HAP-1 (cell line): ENCODE data around the gene CD3E.

Experiments
- DNase-seq, 2 experiments: peaks; one replicate each; pipeline ENCODE4 v3.0.0-alpha.2; 2016 to 2020; ENCODE audit warnings: low spot score in 2 of 2
- H3K27me3 ChIP-seq: fragments of 250-450 bp; sonication (Bioruptor Pico); 2 replicates; pipeline ENCODE4 v1.5.1; 2020; ENCODE audit warnings: low read depth, mild to moderate bottlenecking, moderate library complexity
- H3K36me3 ChIP-seq: fragments of 250-450 bp; sonication (Bioruptor Pico); replicated peaks from 2 replicates; pipeline ENCODE4 v1.5.1; 2020; ENCODE audit warnings: mild to moderate bottlenecking
- H3K4me1 ChIP-seq: fragments of 250-450 bp; sonication (Bioruptor Pico); 2 replicates; pipeline ENCODE4 v1.5.1; 2020; ENCODE audit warnings: mild to moderate bottlenecking
- H3K4me3 ChIP-seq: fragments of 250-450 bp; sonication (Bioruptor Pico); 2 replicates; pipeline ENCODE4 v1.5.1; 2020; ENCODE audit warnings: mild to moderate bottlenecking, moderate library complexity
- H3K9me3 ChIP-seq: fragments of 250-450 bp; sonication (Bioruptor Pico); 2 replicates; pipeline ENCODE4 v1.5.1; 2020; ENCODE audit warnings: mild to moderate bottlenecking, moderate library complexity
- in situ Hi-C: fragments of 300-500 bp; cut with MboI; formaldehyde crosslinking; loops from 3 replicates; pipeline ENCODE4 v1.14.3; 2020; ENCODE audit warnings: low sequenced_read_pairs, inconsistent platforms, mixed read lengths

CD3E gene

DNA sequence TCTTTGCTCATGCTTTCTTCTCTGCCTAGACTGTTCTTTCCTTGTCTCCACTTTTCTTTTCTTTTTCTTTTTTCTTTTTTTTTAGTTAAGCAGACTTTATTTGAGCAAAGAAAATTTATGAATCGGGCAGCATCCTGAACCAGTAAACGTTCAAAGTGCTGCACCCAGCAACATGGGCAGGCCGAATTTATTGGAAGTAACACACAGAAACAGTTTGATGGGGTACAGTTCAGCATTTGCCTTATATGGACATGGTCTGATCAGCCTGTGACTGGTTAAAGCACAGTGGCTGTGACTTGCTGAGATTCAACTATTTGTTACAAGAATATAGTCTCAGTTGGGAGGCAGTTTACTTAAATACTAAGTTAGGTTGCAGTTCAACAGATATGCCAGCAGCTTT lies 16.0 kb downstream of the CD3E start:
- DNase-seq, result no peak
- Histone ChIP-seq H3K9me3 (no peaks in the 10 kb centered on the region; the same call in 1 of the 2 replicates), H3K4me1 (peaks cover 5% of the 10 kb centered on the region), H3K4me3 (no peak overlapping the region), H3K36me3 (no peaks in the 10 kb centered on the region), H3K27me3 (no peaks in the 10 kb centered on the region; the same call in 1 of the 2 replicates)
- in situ Hi-C loops, result no loop called here

GRCh38 chr11:118321386-118322082 lies 17.0 kb downstream of the CD3E start:
- no peaks in the 10 kb centered on the region; the same call in 1 of the 2 replicates for H3K27me3 ChIP-seq
- no peak overlapping the region for H3K4me3 ChIP-seq
- no peaks in the 10 kb centered on the region for H3K36me3 ChIP-seq
- in situ Hi-C loops, result no loop called here
- H3K4me1 ChIP-seq, result peaks cover 1% of the 10 kb centered on the region; the same call in 1 of the 2 replicates
- H3K9me3 ChIP-seq, result no peaks in the 10 kb centered on the region; the same call in 1 of the 2 replicates
- DNase-seq, result no peak

- Histone ChIP-seq H3K4me1 (no peaks in the 10 kb centered on the region), H3K36me3 (no peaks in the 10 kb centered on the region), H3K27me3 (no peaks in the 10 kb centered on the region; the same call in 1 of the 2 replicates), H3K4me3 (no peak overlapping the region), H3K9me3 (no peaks in the 10 kb centered on the region; the same call in 1 of the 2 replicates)
- no peak for DNase-seq
- in situ Hi-C loops, result no loop called here
Observed at GRCh38 chr11:118322721-118323120, 18.2 kb downstream of the CD3E start.

DNA sequence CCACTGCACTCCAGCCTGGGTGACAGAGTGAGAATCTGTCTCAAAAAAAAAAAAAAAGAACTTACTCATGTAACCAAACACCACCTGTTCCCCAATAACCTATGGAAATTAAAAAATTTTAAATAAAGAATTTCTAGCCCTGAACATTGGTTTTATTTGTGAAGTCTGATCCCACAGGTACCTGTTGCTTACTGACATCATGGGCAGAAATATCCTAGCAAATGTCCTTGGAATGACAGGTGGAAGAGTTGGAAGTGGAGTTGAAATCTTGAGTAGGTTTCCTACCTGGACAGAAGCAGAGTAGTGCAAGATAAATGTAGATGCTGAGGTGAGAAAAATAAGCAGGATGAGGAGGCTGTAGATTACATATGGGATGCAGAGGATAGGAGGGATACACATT lies 20.8 kb downstream of the CD3E start:
- H3K27me3 ChIP-seq, result no peaks in the 10 kb centered on the region; the same call in 1 of the 2 replicates
- in situ Hi-C loops, result no loop called here
- no peaks in the 10 kb centered on the region for H3K4me1 ChIP-seq
- DNase-seq, result no peak
- no peaks in the 10 kb centered on the region; the same call in 1 of the 2 replicates for H3K9me3 ChIP-seq
- no peak overlapping the region for H3K4me3 ChIP-seq
- H3K36me3 ChIP-seq, result no peaks in the 10 kb centered on the region

- in situ Hi-C loops, result no loop called here
- Histone ChIP-seq H3K27me3 (no peaks in the 10 kb centered on the region; the same call in 1 of the 2 replicates), H3K36me3 (no peaks in the 10 kb centered on the region), H3K4me3 (no peak overlapping the region), H3K9me3 (no peaks in the 10 kb centered on the region), H3K4me1 (no peaks in the 10 kb centered on the region)
- no peak for DNase-seq
Observed at GRCh38 chr11:118328745-118329144, 24.2 kb downstream of the CD3E start.

- H3K36me3 ChIP-seq, result no peaks in the 10 kb centered on the region
- in situ Hi-C loops, result no loop called here
- H3K27me3 ChIP-seq, result no peaks in the 10 kb centered on the region
- DNase-seq, result no peak
- H3K4me3 ChIP-seq, result no peak overlapping the region
- no peaks in the 10 kb centered on the region for H3K9me3 ChIP-seq
- no peaks in the 10 kb centered on the region for H3K4me1 ChIP-seq
Observed at GRCh38 chr11:118334745-118335144, 30.2 kb downstream of the CD3E start.

DNA sequence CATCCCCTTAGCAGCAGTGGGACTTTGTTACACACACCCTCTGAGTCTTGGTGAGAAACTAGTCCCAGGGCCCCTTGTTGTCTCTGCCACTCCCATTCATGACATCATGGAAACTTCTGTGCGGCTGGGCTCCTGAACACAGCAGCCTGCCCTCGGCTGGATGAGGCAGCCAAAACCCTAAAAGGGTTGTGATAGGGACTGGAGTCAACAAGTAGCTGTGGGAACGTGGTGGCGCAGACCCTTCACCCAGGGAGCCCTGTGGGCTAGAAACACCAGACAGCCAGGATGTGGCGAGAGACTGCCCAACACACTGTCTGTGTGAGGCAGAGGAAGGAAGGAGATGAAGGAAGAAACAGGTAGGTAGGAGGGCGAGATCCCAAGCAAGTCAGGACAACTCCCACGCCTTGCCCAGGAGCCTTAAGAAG lies 34.1 kb downstream of the CD3E start:
- Histone ChIP-seq H3K9me3 (no peaks in the 10 kb centered on the region), H3K36me3 (no peaks in the 10 kb centered on the region), H3K4me1 (no peaks in the 10 kb centered on the region), H3K27me3 (no peaks in the 10 kb centered on the region), H3K4me3 (no peak overlapping the region)
- in situ Hi-C loops, result no loop called here
- DNase-seq, result no peak

GRCh38 chr11:118339281-118339961 lies 34.9 kb downstream of the CD3E start:
- H3K27me3 ChIP-seq, result no peaks in the 10 kb centered on the region
- no peak for DNase-seq
- H3K36me3 ChIP-seq, result no peaks in the 10 kb centered on the region
- H3K4me1 ChIP-seq, result no peaks in the 10 kb centered on the region
- no peaks in the 10 kb centered on the region for H3K9me3 ChIP-seq
- H3K4me3 ChIP-seq, result no peak overlapping the region
- in situ Hi-C loops, result no loop called here

- Histone ChIP-seq H3K27me3 (no peaks in the 10 kb centered on the region), H3K9me3 (no peaks in the 10 kb centered on the region), H3K4me3 (no peak overlapping the region), H3K4me1 (no peaks in the 10 kb centered on the region), H3K36me3 (no peaks in the 10 kb centered on the region)
- in situ Hi-C loops, result no loop called here
- DNase-seq, result no peak
Observed at GRCh38 chr11:118340449-118340848, 35.9 kb downstream of the CD3E start.

- Histone ChIP-seq H3K27me3 (0 out of 2 replicates have a peak, but pooled peaks cover 2% of the 10 kb centered on the region), H3K4me3 (no peak overlapping the region), H3K36me3 (no peaks in the 10 kb centered on the region), H3K9me3 (no peaks in the 10 kb centered on the region), H3K4me1 (no peaks in the 10 kb centered on the region)
- in situ Hi-C loops, result no loop called here
- DNase-seq, result no peak
Observed at GRCh38 chr11:118341261-118341660, 36.7 kb downstream of the CD3E start.

DNA sequence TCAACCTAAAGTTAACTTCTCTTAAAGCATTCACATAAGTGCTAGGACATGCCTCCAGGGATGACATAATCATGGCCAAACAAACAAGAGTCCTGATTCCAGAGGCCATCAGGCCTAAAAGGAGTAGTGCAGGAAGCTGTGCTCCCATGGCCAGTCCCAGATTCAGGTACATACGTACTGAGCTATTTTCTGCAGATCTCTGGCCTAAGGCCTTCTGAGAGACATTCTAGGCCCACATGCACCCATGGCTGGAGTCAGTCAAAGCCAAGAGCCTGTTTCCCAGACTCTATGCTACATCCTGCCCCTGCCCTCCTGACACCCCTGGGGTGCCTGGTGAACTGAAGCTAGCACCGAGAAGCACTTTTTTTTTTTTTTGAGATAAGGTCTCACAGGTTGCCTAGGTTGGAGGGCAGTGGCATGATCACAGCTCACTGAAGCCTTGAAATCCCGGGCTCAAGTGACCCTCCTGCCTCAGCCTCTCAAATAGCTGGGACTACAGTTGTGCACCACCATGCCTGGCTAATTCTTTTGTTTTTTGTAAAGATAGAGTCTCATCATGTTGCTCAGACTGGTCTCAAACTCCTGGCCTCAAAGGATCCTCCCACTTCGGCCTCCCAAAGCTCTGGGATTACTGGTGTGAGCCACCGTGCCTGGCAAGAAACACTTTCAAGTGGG lies 37.4 kb downstream of the CD3E start:
- Histone ChIP-seq H3K36me3 (no peaks in the 10 kb centered on the region), H3K4me3 (no peak overlapping the region), H3K27me3 (0 out of 2 replicates have a peak, but pooled peaks cover 2% of the 10 kb centered on the region), H3K4me1 (no peaks in the 10 kb centered on the region), H3K9me3 (no peaks in the 10 kb centered on the region)
- no peak for DNase-seq
- in situ Hi-C loops, result no loop called here

GRCh38 chr11:118342503-118343161 lies 38.1 kb downstream of the CD3E start, which contains the start of gene CD3D:
Gene CD3D, minus strand, starts transcription at chr11:118342705. Its CDS starts 98 bp downstream, at chr11:118342607.
- no peak within 1 kb of the TSS for H3K4me3 ChIP-seq
- no peak for DNase-seq
- no peaks in the 10 kb centered on the region for H3K4me1 ChIP-seq
- no peaks in the 10 kb centered on the region for H3K36me3 ChIP-seq
- H3K9me3 ChIP-seq, result no peaks in the 10 kb centered on the region
- in situ Hi-C loops, result no loop called here
- H3K27me3 ChIP-seq, result 0 out of 2 replicates have a peak, but pooled peaks cover 6% of the 10 kb centered on the region

GRCh38 chr11:118343248-118343647 lies 38.7 kb downstream of the CD3E start:
- in situ Hi-C loops, result no loop called here
- Histone ChIP-seq H3K4me1 (no peaks in the 10 kb centered on the region), H3K9me3 (no peaks in the 10 kb centered on the region), H3K4me3 (no peak overlapping the region), H3K36me3 (no peaks in the 10 kb centered on the region), H3K27me3 (peaks cover 6% of the 10 kb centered on the region; the same call in 1 of the 2 replicates)
- DNase-seq, result no peak
